ENCODE results near the gene ZNF584.

- no peak for TF ChIP-seq EZH2phosphoT487 (IDR thresholded peaks at IDR 0.05; ENCODE audit: low read length)
- TF ChIP-seq CTCF (IDR thresholded peaks at IDR 0.05; ENCODE audit: low read length), result no peak
- no peak for TF ChIP-seq EZH2 (optimal IDR thresholded peaks at IDR 0.05; ENCODE audit: low read depth, low read length)
Measured at GRCh38 chr19:58400916-58401839, 7.3 kb upstream of the ZNF584 start.
